Measurements from ENCODE around the gene RHBDD3.

RHBDD3 gene

DNA sequence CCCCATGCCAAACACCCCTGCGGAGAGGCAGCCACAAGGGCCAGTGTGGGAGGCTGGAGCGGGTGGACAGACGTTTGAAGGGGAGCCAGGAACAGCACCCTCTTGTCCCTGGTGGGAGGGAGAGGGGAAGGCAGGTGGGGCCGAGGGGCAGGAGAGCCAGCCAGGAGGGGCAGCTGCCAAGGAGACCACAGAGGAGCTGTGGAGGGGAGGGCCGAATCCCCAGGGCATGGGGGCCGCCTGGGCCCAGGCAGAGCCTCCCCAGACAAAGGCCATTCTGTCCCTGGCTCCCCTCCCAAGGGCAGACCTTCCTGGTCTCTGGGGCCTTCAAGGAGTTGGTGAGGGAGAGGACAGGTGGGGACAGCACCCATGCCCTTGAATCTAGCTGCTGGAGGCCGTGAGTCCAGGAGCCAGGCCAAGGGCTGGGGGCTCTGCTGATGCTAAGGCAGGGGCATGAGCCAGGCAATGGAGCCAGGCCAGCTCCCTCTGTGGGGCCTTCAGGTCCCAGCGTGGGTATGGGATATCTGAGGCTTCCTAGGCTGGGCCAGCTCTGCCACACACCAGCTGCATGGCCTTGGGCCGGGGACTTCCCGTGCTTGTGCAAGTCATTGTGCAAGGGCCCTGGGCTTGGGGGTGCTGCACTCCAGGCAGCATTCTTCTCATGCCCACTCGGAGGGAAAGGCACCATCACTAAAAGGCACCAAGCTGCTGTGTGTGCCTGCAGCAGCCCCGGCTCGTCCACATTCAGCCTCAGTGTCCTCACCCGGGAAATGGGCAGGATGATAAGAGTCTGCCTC lies 50.7 kb downstream of the RHBDD3 start:
- peak; percentile 12 for DNase-seq (ENCODE audit: low spot score)

DNA sequence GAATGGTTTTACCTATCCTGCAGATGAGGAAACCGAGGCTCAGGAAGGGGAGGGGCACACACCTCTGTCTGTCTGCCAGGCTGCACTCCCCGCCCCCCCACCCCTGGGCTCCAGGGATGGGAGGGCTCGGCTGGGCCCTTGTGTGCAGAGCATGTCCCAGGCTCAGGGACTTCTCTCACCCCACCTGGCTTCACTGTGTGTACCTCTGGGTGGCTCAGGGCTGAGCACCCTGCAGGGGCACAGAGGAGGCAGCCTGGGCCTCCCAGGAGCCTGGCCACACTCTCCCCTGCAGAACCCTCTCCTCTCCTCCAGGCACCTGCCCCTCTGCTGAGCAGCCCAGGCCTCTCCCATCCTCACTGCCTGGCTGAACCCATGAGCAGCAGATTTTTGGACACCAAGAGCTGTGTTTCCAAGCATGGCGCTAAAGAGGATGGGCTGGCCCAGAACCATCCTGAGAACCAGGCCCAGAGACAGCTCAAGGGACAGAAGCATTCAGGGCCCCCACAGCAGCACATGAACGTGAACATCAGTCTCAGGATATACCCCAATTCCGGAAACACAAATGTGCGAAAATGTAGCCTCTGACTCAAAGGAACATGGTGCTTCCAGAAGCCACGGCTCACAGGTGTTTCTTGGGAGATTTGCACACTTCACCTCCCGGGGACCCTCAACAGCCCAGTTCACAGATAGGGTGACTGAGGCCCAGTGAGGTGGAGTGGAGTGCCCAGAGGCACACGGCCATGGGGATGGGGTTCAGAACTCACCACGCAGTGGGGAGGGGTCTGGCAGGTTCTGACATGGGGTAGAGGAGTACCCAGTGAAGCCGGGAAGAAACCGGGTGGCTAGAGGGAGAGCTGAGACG lies 51.5 kb downstream of the RHBDD3 start:
- no peak for DNase-seq (ENCODE audit: low spot score)

DNA sequence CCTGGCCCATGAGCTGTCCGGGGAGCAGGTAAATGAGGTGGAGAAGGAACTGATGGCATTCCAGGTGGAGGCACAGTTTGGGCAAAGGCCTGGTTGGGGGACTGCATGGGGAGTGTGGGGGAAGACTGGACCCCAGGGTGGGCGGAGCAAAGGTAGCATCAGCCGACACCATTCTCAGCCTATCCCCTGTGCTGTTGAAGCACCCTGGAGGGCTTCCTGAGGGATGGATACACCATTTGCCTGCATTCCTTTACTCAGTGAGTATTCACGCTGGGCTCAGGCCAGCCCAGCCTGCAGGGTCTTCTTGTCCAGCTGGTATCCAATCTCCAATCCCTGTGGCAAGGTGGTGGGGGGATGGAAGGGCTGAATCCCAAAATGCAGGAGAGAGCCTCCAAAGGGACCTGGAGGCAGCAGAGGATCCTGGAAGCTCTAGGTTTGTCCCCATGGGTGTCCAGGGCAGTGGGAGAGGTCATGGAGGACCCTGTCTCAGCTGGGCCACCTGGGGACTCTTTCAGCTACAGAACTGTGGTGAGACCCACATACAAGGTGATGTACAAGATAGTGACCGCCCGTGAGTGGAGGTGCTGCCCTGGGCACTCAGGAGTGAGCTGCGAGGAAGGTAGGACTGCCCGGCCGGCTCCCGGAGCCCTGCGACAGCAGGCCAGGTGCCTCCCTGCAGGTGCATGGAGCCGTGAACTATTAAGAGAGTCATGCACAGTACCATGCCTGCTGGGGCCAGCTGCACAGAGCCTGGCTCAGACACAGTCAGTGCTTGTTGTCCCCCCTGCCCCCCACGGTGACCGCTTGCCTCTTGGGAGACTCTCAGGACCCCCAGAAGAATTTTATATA lies 52.5 kb downstream of the RHBDD3 start:
- DNase-seq (ENCODE audit: low spot score): no peak

DNA sequence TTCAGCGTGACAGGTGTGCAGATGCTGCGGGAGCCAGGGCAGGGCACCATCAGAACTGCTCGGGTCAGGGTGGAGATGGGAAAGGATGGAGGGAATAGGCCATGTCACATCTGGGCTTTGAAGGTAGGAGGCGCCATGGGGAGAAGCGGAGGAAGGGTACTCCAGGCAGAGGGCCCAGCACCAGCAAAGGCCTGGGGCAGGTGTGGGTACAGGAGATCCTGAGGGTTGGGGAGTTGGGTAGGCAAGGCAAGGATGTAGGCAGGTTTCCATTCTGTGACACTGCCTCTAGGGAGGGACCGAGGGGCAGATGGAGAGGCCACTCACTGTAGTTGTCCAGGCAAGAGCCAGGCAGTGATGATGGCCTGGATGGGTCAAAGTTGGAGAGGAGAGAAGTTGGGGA lies 53.5 kb downstream of the RHBDD3 start:
- DNase-seq (ENCODE audit: low spot score): no peak

DNA sequence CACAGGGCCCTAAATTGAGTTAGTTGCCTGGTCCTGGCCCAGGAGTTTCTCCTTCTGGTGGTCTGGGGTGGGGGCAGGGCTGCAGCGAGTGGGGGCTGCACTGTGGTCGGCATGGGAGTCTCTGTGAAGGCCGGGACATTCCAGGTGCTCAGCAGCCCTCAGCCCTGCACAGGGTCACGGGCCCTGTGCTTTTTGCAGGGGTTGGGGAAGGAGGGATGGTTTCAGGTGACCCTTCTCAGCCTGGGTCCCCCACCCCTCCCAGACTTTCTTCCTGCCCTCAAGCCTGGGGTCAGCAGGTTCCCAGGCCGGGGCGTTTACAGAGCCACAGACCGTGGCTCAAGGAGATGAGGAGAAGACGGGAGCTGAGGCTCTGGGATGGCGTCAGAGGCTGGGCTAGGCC lies 54.3 kb downstream of the RHBDD3 start:
- DNase-seq (ENCODE audit: low spot score): no peak

DNA sequence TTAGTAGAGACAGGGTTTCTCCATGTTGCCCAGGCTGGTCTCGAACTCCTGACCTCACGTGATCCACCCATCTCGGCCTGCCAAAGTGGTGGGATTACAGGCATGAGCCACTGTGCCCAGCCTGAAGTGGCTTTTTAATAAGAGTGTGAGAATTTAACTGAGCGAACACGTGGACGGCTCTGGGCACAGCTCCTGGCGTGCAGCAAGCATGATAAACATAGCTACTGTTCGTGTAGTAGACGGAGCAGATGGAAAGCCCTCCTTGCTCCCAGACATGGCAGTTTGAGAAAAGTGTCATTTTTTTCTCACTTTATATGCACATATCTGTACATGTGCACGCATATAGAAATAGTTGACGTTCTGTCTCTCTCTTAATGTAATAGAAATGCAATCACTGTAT lies 55.0 kb downstream of the RHBDD3 start:
- no peak for DNase-seq (ENCODE audit: low spot score)

DNA sequence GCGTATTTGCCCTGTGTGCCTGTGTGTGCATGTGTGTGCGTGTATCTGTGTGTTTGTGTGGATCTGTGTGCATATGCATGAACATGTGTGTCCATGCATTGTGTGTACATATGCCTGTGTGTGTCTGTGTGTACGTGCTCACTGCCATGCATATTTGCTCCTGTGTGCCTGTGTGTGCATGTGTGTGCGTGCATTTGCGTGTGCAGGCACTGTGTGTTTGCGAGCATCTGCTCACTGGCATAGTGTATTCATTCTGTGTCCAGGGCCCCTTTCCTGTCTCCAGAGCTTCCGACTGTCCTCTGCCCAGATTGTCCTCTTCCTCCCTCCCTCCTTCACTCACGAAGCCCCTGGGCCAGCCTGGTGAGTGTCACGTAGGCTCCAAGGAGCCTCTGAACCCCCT lies 56.3 kb downstream of the RHBDD3 start:
- no peak for DNase-seq (ENCODE audit: low spot score)

DNA sequence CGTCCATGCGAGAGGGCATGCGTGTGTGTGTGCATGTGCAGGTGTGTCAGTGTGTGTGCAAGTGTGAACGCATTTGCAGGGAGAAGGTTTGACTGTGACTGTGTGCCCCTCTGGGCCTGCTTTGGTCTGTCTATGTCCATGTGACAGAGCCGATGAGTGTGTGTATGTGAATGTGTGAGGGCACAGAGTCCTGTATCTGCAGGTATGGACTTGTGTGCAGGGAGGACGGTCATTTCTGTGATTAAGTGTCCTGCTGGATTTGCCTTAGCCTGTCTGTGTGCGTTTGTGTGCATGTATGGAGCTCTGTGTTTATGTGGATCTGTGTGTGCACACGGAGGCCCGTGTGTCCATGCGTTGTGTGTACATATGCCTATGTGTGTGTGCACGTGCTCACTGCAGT lies 56.7 kb downstream of the RHBDD3 start:
- no peak for DNase-seq (ENCODE audit: low spot score)
